Chondrocyte (in vitro differentiated cells): ENCODE measurements around the gene ANO9. TPM values are rescaled to one million over a fixed set of nuclear protein-coding genes. Genes with fewer than 3 reads are reported as not detected.
A peak's percentile ranks its signal among the peaks of the same experiment; 100 is the strongest.

ENCODE experiments used
- DNase-seq: peaks from one replicate; pipeline ENCODE4 v3.0.0; 2021; ENCODE audit warnings: mixed read lengths, low spot score
- H3K27ac Mint-ChIP-seq: one replicate; pipeline ENCODE4 v1.8.0; 2021; ENCODE audit warnings: mild to moderate bottlenecking, moderate library complexity, mixed read lengths; ENCODE audit not compliant: unreplicated experiment
- H3K27me3 Mint-ChIP-seq: 2 replicates; pipeline ENCODE4 v1.8.0; 2021; ENCODE audit warnings: low read depth, mixed read lengths
- H3K36me3 Mint-ChIP-seq: 2 replicates; pipeline ENCODE4 v1.8.0; 2021; ENCODE audit warnings: low read depth, mixed read lengths
- H3K4me1 Mint-ChIP-seq: 2 replicates; pipeline ENCODE4 v1.8.0; 2021; ENCODE audit warnings: low read depth, mild to moderate bottlenecking, mixed read lengths
- H3K4me3 Mint-ChIP-seq: one replicate; pipeline ENCODE4 v1.8.0; 2021; ENCODE audit warnings: mild to moderate bottlenecking, moderate library complexity, mixed read lengths; ENCODE audit not compliant: unreplicated experiment
- H3K9me3 Mint-ChIP-seq: 2 replicates; pipeline ENCODE4 v1.8.0; 2021; ENCODE audit warnings: low read depth, mixed read lengths
- CTCF ChIP-seq: fragments of 200-600 bp; sonication (generic); IDR thresholded peaks from 2 replicates; pipeline ENCODE4 v1.5.0; 2021; ENCODE audit warnings: antibody characterized with exemption, mild to moderate bottlenecking, moderate library complexity
- total RNA-seq: library from RNA; stranded (reverse); gene quantifications from 3 replicates; pipeline ENCODE4 v1.2.1, GENCODE V29; 2021

The ANO9 gene
- total RNA-seq, 1 donor from 2014 or later = not detected

- no peaks in the 10 kb centered on the region for H3K9me3 Mint-ChIP-seq
These were observed 18.8 kb upstream of the ANO9 start for GRCh38 chr11:460331-461199.

GRCh38 chr11:459511-460220 lies 17.9 kb upstream of the ANO9 start:
- no peak for TF ChIP-seq CTCF
- H3K36me3 Mint-ChIP-seq = no peaks in the 10 kb centered on the region
- no peaks in the 10 kb centered on the region for H3K9me3 Mint-ChIP-seq
- H3K27ac Mint-ChIP-seq = no peak overlapping the region
- H3K4me1 Mint-ChIP-seq = peaks cover 18% of the 10 kb centered on the region
- peak; percentile 74 for DNase-seq
- no peak overlapping the region for H3K4me3 Mint-ChIP-seq
- no peaks in the 10 kb centered on the region for H3K27me3 Mint-ChIP-seq

More at GRCh38 chr11:460331-461199, 18.8 kb upstream of the ANO9 start:
- peak; percentile 89 for DNase-seq
- H3K36me3 Mint-ChIP-seq = no peaks in the 10 kb centered on the region
- TF ChIP-seq CTCF = no peak
- H3K27me3 Mint-ChIP-seq = no peaks in the 10 kb centered on the region
- H3K4me3 Mint-ChIP-seq = no peak overlapping the region
- H3K4me1 Mint-ChIP-seq = peaks cover 9% of the 10 kb centered on the region
- H3K27ac Mint-ChIP-seq = no peak overlapping the region

DNA sequence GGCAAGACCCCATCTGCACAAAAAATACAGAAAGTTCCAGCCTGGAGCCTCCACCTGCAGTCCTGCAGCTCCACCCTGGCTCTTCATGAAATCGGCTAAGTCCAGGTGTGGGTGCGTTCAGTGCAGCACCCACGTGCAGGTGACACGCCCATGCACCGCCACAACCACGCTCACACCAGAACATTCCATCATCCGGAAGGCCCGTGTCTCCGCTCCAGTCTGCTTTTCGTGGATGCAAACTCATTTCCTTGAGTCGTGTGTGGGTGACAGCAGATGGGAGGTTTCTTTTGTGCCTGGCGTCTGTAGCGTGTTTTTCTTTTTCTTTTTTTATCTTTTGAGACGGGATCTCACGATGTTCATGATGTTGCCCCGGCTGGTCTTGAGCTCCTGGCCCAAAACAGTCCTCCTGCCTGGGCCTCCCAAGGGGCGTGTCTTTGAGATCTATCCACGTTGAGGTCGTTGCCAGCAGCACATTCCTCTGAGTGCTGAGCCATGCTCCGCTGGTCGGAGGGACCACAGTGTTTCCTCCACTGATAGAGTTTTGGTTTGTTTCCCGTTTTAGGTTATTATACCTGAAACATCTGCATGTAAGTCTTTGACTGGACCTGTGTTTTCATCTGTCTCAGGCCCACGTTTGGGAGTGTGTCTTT lies 15.4 kb upstream of the ANO9 start:
- DNase-seq = peak; percentile 49
- Mint-ChIP-seq H3K27me3 (no peaks in the 10 kb centered on the region), H3K4me3 (no peak overlapping the region), H3K4me1 (peaks cover 19% of the 10 kb centered on the region), H3K36me3 (peaks cover 3% of the 10 kb centered on the region), H3K9me3 (no peaks in the 10 kb centered on the region), H3K27ac (no peak overlapping the region)
- no peak for TF ChIP-seq CTCF

DNA sequence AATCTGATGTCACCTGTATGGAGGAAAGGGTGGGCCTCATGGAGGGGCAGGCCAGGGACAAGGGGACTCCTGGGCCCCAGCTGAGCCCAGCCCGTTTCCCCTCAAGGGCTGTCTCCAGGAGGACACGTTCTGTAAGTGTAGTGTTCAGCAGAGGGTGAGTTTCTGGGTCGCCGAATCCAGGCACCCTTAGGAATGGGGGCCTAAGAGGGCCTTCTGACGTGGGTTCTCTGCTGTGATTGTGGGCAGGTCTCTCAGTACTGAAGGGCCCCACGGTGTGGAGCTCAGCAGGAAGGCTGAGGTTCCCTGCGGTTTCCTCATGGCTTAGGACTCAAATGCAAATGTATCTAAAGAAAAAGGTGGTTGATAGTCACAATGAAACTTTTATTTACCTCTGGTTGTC lies 14.7 kb upstream of the ANO9 start:
- no peak overlapping the region for H3K27ac Mint-ChIP-seq

More for the DNA sequence above, 14.7 kb upstream of the ANO9 start:
- no peak overlapping the region for H3K4me3 Mint-ChIP-seq
- no peaks in the 10 kb centered on the region for H3K9me3 Mint-ChIP-seq
- no peaks in the 10 kb centered on the region for H3K27me3 Mint-ChIP-seq
- peak; percentile 68 for DNase-seq
- peaks cover 26% of the 10 kb centered on the region for H3K4me1 Mint-ChIP-seq
- H3K36me3 Mint-ChIP-seq = peaks cover 3% of the 10 kb centered on the region
- TF ChIP-seq CTCF = no peak
